GM21447 (cell line): Measurements from ENCODE around the gene TMEM117.
"Not testable (repeated sequence)": the region's sequence is repeated elsewhere in the genome, so short reads cannot be mapped to it uniquely, and the experiment has no call there.

Source experiments
- ATAC-seq: cut with Tn5 transposase; IDR thresholded peaks from one replicate; pipeline ENCODE4 v1.9.1; 2021; ENCODE audit not compliant: unreplicated experiment

TMEM117 gene

DNA sequence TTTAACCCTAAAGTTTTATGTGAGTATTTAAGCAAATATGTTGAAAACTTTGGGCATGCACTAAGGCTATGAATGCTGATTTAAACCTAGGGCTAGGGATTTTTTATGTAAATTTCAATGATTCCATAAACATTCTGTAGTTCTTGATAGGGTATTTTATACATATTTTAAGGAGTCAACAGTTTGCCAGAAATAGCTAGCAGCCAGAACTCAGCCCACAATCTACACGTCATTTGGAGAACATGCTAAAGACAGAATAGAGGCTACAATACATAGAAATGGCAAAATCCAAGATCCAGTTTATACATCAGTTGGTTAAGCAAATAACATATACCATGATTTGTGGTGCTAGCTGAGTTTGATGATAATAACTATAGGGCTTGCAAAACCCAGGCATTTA lies 184.7 kb downstream of the TMEM117 start:
- no peak for ATAC-seq

DNA sequence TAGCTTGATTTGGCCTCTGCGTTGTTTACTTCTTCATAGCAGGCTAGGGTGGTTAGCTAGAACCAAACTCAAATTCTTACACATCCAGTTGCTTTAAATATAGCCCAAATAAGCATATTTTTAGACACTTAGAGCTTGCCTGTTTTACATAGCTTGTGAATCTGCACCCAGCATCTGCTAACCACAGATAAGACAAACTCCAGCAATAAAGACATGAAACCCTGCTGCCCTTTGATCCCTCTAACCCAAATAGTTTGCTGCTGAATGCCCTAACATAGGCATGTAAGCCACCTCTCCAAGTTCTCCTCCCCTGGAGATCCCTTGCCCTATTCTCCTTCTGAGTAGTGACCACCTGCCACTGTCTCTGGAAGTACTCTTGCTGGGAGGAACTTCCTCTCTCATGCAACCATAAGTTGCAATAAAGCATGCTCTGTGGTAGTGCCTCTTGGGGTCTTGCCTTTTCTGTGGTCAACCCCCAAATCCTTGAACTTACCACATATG lies 185.6 kb downstream of the TMEM117 start:
- peak; percentile 93 for ATAC-seq

DNA sequence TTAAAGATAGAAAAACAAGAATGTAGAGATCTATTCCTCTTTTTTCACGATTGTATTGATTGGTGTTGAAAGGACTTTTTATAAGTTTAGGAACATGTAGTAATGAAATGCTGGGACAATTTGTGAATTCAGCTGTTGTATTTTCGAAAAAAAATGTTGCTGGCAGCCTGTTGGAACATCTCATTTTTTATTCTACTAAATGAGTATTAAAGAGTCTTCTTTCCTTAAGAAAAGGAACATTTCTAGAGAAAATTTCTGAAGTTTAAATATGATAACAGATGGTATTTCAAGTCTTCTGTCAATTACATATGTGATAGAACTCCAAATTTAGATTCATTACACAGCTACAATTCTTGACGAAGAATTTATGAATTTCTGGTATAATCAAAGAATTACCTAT lies 189.6 kb downstream of the TMEM117 start:
- ATAC-seq = no peak

DNA sequence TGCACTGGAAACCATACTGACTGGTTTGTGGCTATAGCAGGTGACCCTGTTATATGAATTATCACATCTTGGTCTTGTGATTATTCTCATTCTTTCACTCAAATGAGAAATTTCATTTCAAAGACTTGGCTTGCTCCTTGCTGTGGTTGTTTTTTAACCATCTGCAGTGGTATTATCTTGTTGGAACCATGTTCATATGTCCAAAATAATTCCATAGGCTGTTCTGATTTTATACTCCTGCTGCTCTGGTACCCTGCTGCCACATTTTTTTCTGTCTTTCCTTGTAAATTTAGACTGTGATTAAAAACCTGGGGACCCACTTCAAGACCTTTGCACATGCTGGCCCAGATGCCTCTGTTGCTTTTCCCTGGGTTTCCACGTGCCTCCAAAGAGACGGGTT lies 190.2 kb downstream of the TMEM117 start:
- no peak for ATAC-seq

DNA sequence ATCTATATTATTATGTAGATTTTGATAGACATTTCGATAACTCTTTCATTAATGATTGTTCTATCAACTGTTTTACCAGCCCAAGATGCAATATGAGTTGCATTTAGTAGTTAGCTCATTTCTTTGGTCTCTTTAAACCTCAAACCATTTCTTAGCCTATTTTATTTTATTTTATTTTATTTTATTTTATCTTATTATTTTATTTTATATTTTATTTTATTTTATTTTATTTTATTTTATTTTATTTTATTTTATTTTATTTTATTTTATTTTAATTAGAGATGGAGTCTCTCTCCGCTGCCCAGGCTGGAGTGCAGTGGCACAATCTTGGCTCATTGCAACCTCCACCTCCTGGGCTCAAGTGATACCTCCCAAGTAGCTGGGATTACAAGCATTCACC lies 191.0 kb downstream of the TMEM117 start:
- not testable (repeated sequence) for ATAC-seq

DNA sequence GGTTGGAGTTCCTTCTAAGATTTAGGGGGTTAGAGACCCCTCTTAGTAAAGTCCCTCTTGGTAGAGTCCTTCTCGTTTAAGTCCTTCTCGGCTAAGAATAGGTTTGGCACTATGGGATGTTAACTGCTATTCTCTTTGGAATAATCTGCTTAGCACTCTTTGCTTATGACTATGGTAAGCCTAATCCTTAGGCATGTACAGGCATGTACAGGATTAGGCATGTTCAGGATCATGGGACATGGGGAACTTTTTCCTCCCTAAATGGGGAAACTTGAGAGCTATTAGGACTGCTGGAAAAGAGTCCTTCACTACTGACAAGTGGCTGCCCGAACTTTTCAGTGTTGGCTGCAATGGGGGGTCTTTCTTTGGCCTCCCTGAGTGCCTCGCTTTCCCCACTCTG lies 193.3 kb downstream of the TMEM117 start:
- ATAC-seq = no peak

DNA sequence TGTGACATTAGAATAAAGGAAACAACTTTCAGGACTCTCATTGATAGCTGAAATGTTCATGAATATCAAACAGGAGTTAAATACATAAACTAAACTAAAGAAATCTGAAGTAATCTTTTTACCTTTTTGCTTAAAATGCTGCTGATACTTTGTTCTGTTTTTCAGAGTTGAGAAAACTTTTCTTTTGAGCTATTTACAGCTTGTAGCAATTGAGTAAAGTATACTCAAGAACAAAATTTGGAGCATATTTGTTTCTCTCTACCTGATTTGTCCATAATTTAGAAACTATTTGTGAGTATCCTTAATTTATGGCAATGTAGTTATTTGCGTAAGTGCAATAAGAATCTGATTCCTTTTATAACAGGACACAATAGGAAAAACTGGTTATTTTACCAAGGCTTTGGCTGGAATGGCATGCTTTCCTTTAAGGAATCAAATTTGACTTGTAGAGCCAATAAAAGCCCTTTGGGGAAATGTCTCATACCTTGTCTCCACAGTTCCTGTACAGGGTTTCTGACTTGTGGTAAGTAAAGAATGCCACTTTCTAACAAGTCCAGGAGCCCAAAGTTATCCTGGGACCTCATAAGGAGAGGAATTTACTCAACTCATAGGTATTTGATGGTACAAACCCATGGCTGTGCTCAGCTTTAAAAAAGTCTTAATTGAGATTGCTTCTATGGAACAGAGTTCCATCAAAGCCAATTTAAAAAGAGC lies 195.7 kb downstream of the TMEM117 start:
- no peak for ATAC-seq

DNA sequence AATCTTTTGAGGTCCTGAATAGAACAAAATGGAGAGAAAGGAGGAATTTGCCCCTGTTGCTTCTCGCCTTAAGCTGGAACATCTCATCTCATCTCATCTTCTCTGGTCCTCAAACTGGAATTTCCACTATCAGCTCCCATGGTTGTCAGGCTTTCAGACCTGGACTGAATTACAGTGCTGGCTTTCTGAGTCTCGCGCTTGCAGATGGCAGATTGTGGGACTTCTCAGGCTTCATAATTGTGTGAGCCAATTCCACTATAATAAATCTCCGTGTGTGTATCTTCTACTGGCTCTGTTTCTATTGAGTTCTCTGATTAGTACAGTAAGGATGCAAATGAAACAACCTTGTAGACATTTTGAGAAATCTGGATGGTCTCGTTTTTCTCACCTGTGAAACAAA lies 199.0 kb downstream of the TMEM117 start:
- no peak for ATAC-seq

DNA sequence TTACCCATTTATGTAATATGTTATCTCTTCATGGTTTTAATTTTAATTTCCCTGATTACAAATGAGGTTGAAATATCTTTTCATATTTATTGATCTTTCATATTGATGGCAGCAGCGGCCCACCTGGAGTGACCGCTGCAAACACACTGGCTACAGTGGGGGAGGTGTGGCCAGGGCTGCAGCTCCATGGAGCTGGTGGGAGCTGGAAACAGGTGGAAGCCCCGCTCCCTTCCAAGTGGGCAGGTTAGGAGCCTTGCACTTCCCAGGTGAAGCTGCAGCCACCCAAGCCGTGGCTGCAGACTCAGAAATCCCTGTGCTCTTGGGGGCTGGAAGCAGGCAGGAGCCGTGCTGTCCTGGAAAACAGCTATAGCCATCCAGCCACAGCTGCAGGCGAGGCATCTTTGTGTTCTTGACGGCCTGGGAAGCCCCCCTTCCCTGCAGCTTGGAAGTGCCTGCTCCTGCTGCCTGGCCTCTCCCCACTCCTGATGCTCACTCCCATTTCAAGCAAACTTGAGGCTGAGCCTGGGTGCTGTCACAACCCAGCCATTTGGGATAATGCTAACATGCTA lies 201.1 kb downstream of the TMEM117 start:
- ATAC-seq = no peak

DNA sequence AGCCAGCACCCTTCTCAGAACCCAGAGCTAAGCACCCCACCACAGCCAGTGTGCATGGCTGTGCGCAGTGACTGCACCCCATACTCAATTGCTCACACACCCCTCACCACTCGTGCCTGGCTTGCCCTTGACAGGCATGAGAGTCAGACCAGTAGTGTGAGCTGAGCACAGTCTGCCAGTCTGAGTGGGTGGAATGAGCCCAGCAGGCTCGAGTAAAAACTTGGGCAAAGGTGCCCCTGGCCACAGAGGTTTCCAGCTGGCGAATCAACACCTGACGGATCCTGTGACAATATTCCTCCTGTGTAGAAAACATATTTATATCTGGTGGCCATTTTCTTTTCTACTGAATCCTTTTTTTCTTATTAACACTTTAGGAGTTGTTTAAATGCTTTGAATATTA lies 202.5 kb downstream of the TMEM117 start:
- ATAC-seq = no peak

DNA sequence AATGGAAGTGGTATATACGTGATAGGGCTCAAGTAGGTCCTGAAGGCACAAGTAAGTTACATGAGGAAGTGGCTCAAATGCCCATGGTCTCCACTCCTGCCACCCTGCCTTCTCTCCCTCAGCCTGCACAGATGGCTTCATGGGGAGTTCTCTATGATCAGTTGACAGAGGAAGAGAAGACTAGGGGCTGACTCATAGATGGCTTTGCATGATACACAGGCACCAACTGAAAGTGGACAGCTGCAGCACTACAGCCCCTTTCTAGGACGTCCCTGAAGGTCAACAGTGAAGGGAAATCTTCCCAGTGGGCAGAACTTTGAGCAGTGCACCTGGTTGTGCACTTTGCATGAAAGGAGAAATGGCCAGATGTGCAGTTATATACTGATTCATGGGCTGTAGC lies 208.6 kb downstream of the TMEM117 start:
- not testable (repeated sequence) for ATAC-seq

DNA sequence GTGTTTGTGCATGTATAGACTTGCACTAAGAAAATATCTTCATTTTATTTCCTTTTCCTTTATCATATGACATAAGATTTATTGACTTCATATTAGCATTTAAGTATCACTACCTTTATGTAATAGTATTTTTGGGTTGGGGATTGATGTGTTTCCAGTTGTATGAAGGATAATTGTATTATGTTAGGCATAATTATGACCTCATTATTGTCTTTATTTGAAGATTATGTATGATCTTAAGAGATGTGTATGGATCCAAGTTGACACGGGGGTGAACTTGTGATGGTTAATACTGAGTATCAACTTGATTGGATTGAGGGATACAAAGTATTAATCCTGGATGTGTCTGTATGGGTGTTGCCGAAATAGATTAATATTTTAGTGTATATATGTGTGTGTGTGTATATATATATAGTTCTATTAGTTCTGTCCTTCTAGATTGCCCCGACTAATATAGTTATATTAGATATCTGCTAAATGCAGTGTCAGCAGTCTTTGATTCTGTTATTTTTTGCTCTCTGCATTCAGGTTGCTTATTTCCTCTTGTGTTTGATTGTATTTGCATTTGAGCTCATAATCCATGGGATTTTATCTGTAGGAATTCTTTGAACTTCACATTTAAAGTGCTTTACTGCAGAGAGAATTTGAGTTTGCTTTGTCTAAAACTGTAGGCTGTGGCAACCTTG lies 211.0 kb downstream of the TMEM117 start:
- ATAC-seq = no peak

DNA sequence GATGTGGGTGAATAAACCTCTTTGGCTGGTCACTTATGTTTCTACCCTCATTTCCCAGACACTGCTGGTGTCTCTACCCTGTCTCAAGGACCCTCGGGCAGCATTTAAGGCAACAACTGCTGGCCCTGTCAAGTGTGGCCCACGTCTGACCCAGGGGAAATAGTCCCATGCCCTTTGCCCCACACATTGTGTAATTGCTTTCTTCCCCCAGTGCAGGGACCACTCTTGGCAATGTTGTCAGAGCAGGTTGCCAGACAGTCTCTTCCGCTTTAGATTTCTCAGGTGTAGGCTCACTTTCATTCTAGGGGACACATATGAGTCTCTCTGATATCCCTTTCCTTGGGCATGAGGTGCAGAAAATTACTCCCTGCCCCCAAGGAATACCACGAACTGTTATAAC lies 216.7 kb downstream of the TMEM117 start:
- no peak for ATAC-seq

DNA sequence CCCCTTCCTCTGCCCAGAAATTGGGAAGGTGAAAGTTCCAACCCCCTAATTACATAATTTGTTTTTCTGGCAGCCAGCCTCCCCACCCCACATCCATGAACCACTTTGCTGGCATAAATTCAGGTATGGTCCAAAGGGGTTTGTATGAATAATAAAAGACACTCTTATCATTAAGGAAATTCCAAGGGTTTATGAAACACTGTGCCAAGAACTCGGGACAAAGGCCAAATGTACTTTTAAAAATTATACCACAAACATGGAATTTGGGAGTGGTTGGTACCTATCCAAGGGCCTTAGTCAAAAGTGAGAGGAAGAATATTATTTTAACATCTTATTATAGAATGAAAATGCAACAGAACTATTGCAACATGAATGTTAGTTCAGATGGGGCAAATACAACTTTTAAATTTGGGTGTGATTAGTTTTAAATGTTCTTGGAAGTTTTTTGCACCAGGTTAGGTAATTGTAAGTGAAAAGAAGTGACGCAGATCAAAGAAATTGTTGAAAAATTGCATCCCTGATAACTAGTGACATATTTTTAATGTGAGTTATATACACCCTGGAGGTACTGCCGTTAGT lies 217.8 kb downstream of the TMEM117 start:
- ATAC-seq = no peak

DNA sequence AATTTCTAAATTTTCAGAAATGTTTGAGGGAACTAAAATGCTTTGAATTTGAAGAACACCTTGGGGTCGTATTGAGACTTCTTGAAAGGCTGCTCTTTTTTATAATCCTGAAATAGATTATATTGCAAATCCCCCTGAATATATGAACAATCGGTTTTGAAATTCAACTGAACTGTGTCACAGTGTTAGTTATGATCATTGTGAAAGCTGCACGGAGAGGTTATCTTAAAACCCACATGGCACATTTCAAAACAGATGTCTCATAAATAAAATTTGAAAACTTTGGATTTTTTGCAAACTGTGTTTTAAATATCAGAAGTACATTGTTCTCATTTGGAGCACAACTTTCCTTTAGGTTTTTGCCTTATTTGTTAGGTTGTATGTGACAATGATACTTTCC lies 218.4 kb downstream of the TMEM117 start:
- ATAC-seq = no peak

DNA sequence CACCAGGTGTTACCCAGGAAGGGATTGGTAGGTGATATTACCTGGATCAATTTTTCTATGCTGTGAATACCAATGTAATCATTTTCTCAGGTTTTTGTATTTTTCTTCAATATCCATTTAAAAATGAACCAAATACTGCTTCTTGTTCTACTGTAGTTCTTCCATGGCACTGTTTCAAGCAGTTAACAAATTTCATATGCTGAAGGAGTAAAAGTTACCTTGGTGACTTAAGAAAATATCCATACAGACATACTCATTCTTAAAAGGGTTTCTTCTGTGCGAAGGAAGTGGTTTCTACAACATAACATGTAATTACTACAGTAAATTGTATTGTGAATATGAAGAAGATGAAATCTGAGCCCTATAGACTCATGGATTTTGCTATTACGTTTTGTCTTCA lies 222.5 kb downstream of the TMEM117 start:
- no peak for ATAC-seq

DNA sequence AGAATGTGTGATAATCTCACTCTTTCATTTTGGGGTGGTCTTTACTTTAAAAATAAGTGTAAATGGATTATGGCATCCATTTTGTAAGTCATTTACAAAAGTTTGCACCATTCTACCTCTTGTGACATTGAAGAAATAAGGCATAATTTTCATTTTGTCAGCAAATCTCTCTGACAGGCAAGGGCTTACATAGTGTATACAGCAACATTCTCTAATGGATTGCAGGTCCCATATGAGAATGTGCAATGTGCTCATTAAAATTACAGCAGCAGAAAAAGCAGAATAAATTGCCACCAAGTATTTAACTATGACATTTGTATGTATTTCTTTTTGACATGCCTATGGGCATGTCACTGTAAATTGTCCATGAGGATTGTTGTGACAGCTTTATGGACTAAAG lies 223.6 kb downstream of the TMEM117 start:
- ATAC-seq = no peak

DNA sequence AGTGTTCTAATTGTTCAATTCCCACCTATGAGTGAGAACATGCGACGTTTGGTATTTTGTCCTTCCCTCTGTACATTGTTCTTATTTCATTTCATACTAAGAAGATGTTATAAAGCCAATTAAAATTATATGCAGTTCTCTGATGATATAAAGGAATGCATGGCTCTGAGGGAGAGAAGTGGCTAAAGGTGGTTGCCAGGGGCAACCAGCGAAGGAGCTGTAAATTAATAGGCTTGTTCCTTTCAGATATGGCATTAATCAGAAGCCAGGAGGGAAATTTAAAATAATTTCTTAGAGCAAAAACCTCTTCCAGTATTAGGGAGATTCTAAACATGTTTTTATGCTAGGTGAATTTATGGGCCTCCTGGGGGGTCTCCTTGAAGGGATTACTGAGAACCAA lies 227.8 kb downstream of the TMEM117 start:
- no peak for ATAC-seq

DNA sequence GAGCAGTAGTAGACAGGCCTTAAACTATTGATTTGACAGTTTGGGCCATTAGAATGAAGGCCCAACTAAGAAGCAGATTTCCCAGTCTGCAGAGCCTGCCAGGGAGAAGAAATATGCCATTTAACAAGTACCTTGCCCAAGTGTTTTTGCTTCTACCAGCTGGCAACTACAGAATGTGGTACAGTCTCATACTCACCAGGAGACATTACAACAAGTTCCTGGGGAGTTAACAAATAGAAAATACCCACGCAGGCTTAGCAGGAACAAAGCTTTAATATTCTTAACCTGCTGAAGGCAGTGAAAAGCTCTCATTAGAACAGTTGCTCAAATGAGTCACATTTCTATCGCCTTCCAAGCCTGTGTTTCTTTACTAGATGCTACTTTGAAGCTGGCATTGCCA lies 241.0 kb downstream of the TMEM117 start:
- no peak for ATAC-seq

DNA sequence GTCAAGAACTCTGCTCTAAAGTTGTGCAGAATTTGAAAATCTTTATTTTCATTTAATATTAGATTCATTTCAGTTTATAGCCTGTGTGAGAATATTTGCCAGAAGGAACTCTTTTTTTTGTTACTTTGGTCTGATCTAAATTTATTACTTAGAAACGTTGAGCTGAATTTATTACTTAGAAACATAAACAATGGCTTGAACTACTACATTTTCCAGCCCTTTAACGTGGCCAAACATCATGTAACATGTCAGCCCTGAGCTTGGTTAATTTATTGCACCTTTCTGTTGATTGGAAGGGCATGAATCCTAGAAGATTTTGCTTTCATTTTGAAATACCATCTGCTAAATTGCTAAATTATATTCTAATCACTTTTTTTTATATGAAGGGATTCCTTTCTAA lies 241.4 kb downstream of the TMEM117 start:
- no peak for ATAC-seq

DNA sequence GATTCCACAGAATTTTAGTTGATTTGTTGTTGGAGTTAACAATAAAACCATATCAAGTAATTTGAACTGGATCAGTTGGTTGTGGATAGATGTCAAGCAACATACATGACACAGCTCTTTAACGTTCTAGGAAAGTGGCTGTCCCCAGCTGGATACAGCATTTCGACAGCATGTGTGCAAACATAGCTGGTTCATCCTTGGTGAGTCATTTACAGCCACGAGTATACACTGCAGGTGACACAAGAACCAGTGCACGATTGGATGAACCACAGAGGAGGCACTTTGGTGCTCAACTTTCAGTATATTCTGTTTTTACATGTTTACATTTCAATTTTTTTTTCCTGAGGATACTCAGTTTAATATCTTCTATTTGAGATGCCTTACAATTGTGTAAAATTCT lies 242.4 kb downstream of the TMEM117 start:
- ATAC-seq = no peak

DNA sequence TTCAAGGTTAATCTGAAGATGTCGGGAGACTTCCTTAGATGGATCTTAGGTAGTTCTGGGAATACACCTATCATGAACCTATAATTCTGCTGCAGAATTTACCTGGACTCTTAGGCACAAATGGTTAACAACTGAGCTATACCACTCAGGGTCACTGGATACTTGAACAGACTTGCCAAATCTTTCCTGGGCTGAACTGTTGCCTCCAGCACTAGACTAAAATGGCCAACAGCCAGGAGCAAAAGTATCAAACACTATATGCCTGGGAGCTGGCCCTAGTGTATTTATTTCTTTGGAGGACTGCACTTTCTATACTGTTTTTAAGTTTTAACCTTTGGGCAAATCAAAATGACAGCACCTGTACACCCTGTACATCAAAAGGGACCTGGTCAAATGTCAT lies 252.8 kb downstream of the TMEM117 start:
- no peak for ATAC-seq
